ENCODE results near the gene OR2Y1.
"Not testable (repeated sequence)": the region's sequence is repeated elsewhere in the genome, so short reads cannot be mapped to it uniquely, and the experiment has no call there.

The OR2Y1 gene, protein sequence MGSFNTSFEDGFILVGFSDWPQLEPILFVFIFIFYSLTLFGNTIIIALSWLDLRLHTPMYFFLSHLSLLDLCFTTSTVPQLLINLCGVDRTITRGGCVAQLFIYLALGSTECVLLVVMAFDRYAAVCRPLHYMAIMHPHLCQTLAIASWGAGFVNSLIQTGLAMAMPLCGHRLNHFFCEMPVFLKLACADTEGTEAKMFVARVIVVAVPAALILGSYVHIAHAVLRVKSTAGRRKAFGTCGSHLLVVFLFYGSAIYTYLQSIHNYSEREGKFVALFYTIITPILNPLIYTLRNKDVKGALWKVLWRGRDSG

DNA sequence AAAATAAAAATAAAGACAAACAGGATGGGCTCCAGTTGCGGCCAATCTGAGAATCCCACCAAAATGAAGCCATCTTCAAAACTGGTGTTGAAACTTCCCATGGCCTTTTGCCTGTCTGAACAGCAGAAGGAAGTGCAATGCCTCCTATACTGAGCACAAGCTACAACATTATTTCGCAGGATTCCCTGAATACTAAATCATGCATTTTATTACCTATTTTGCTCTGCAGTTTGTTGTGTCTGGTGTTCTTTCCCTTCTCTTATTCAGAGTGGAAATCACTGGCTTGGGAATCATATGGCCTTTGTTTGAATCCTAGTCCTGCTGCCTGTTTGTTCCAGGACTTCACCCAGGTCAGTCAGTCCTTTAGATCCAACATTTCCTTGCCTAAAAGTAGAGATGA lies at the start of gene OR2Y1:
Gene OR2Y1 (minus strand): TSS at position 101 of the 400 bp plus-strand sequence. CDS start 0 bp downstream, at position 101.
- DNase-seq (ENCODE audit: extremely low spot score) = no peak
- TF ChIP-seq, protein P1, sequence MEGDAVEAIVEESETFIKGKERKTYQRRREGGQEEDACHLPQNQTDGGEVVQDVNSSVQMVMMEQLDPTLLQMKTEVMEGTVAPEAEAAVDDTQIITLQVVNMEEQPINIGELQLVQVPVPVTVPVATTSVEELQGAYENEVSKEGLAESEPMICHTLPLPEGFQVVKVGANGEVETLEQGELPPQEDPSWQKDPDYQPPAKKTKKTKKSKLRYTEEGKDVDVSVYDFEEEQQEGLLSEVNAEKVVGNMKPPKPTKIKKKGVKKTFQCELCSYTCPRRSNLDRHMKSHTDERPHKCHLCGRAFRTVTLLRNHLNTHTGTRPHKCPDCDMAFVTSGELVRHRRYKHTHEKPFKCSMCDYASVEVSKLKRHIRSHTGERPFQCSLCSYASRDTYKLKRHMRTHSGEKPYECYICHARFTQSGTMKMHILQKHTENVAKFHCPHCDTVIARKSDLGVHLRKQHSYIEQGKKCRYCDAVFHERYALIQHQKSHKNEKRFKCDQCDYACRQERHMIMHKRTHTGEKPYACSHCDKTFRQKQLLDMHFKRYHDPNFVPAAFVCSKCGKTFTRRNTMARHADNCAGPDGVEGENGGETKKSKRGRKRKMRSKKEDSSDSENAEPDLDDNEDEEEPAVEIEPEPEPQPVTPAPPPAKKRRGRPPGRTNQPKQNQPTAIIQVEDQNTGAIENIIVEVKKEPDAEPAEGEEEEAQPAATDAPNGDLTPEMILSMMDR (IDR thresholded peaks at IDR 0.05; ENCODE audit: control extremely low read depth, extremely low read depth, low read depth, missing control alignments) = no peak
- CTCF ChIA-PET = interaction anchor here (1.9 kb wide), 1 partner anchor 10 kb away, joined by 4 read pairs; no protein-coding TSS in a partner anchor
- POLR2A ChIA-PET = no interaction called here

DNA sequence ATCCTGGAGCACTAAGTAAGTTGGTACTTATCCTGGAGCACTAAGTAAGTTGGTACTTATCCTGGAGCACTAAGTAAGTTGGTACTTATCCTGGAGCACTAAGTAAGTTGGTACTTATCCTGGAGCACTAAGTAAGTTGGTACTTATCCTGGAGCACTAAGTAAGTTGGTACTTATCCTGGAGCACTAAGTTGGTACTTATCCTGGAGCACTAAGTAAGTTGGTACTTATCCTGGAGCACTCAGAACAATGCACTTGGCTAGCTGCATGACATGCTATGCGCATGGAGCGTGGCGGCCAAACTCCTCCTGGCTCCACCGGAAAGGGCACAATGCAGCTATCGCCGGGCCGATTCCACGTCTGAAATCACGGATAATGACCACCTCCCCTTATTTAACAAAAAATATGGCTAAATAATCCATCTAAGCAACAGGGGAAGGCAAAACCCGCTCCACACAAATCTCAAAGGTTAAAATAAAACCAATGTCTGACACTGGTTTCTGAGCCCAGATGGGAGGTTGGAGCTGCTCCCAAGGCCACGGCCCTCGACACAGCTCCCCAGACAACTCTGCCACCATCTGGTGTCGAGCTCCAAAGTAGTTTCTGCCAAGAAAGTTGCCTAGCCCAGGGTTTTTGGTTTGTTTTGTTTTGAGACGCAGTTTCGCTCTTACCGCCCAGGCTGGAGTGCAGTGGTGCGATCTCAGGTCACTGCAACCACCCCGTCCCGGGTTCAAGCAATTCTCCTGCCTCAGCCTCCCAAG lies 49.0 kb upstream of the OR2Y1 start:
- POLR2A ChIA-PET; DNase-seq (ENCODE audit: extremely low spot score): not testable (repeated sequence)
- CTCF ChIA-PET = interaction anchor here (1.6 kb wide), 1 partner anchor 74 kb away, joined by 3 read pairs; no protein-coding TSS in a partner anchor

DNA sequence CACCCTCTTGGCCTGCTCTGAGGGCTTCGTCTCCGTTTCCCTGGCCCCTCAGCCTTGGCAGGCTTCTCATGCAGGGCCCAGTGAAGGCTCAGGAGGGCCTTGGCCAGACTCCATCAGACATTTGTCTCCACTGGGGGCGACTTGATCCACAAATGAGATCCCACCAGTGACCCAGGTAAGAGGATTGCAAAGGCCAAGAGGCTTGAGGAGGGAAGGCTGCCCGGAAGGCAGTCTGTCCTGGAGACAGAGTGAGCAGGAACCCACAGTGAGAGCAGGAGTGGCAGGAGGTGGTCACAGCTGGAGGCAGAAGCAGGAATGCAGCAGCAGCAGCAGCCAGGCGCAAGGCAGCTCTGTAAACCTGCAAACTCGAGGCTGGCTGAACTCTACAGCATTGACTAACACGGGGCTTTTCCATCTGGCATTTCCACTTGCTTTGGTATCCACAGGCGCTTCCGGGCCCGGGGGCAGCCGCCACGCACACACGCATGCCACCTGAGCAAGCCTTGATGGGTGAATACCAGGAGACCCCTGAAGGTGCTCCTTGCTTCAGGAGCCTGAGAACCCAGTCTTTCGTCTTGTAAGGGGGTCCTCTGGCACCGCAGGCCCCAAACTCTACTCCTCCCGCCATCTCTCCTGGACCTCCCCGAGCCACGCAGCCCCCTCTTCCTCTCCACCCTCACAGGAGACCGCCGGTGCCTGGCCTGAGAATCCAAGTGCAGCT lies 48.0 kb upstream of the OR2Y1 start:
- CTCF ChIA-PET = no interaction called here
- DNase-seq (ENCODE audit: extremely low spot score) = no peak

DNA sequence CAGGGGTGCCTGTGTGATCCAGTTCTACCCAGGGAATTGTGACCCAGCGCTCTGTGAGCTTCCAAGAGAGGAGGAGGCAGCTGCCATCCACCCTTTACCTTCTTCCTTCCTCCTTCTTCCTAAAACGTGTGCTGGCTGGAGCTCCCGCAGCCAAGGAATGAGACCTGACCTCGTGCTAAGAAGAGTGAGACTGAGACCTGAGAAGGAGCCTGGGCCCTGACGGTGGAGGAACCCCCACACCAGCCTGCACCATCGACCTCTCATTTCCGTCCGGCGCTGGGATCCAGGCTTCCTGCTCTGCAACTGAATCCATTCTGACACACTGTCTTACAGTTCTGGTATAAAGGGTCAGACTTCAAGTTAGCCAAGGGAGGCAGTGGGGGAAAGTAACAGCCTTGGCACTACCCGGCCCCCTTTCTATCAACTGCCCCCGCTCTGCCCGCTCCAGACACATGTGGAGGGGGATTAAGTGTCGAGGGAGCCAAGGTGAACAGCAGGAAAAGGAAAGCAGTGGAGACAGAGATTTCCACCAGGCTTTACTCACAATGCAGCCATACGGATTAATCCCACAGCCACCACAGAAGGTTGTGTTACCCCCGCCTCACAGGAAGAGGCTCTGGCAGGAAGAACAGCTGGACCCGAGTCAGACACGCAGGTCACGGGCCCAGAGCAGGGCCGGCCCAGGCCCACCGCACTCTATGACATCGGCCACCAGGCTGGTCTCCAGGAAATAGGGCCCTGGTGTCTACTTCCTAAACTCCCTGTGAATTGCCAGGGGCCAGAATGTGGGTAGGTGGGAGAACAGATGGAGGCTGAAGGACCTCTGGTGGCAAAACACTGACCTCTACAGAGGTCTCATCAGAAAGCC lies 46.9 kb upstream of the OR2Y1 start:
- ChIA-PET POLR2A (no interaction called here), CTCF (interaction anchor here (1.1 to 2.7 kb wide), 4 partner anchors 9 to 397 kb away, joined by 3 to 13 read pairs (median 4); no protein-coding TSS in a partner anchor)
- no peak for DNase-seq (ENCODE audit: extremely low spot score)
- TF ChIP-seq, protein P1 (IDR thresholded peaks at IDR 0.05; ENCODE audit: control extremely low read depth, extremely low read depth, low read depth, missing control alignments) = no peak

More for the DNA sequence above, 48.0 kb upstream of the OR2Y1 start:
- POLR2A ChIA-PET = no interaction called here
- TF ChIP-seq, protein P1 (IDR thresholded peaks at IDR 0.05; ENCODE audit: control extremely low read depth, extremely low read depth, low read depth, missing control alignments) = no peak

DNA sequence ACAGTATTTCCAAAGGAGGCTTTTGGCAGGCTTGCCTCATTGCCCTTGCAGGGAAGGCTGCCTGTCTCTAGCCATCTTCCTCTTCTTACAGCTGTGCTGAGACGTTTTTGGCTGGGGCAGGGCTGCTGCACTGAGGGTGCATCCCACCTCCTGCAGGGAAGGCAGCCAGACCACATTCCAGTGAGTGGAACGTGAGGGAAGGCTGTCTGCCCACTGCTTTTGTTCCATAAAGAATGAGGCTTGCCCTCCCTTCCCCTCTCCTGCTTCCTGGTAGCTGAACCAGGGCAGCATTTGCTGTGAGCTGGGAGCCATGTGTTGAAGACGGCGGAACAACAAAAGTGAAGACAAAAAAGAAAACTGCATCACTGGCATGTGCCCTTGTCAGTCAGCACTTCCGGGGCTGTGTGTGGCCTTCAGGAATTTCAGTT lies 46.0 kb upstream of the OR2Y1 start:
- TF ChIP-seq, protein P1 (IDR thresholded peaks at IDR 0.05; ENCODE audit: control extremely low read depth, extremely low read depth, low read depth, missing control alignments) = no peak
- CTCF ChIA-PET = interaction anchor here (1.1 to 2.7 kb wide), 6 partner anchors 10 to 398 kb away, joined by 3 to 13 read pairs (median 4); no protein-coding TSS in a partner anchor
- POLR2A ChIA-PET = no interaction called here
- DNase-seq (ENCODE audit: extremely low spot score) = no peak

DNA sequence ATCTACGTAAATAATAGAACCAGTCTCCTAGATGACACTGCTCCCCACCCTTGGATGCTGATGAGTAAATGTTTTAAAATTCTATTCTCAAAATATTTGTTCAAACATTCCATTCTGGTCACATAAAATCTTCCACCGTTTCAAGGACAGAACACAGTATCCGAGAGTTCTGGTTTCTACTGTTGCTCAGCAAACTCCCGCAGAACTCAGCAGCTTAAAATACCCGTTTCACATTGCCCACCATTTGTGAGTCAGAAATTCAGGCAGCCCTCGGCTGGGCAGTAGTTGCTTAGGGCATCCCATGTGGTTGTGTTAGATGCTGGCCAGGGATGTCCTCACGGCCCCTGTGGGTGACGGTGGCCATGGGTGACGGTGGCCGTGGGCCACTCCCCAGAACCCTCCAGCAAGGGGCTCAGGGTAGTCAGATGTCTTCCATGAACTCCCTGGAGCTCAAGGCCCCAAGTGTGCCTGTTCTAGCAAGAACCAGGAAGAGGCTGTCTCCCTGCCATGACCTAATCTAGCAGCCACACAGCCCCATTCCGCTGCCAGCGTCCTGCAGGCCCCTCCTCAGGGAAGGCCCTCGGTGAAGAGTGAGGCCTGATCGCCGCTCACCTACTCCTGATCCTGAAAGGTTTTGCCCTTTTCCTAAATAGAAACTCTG lies 45.4 kb upstream of the OR2Y1 start:
- CTCF ChIA-PET = interaction anchor here (0.7 to 2.7 kb wide), 19 partner anchors 9 to 407 kb away, joined by 3 to 13 read pairs (median 4); no protein-coding TSS in a partner anchor
- no peak for DNase-seq (ENCODE audit: extremely low spot score)

More for the DNA sequence above, 45.4 kb upstream of the OR2Y1 start:
- TF ChIP-seq, protein P1 (IDR thresholded peaks at IDR 0.05; ENCODE audit: control extremely low read depth, extremely low read depth, low read depth, missing control alignments) = no peak
- POLR2A ChIA-PET = no interaction called here
